Measurements from ENCODE around the gene MARCHF3. TPM values are rescaled to one million over a fixed set of nuclear protein-coding genes. Genes with fewer than 3 reads are reported as not detected.

The MARCHF3 gene
- polyA plus RNA-seq, 1 donor from 2014 or later = 3.9 TPM

GRCh38 chr5:126978258-126978657 is 52.1 kb downstream of the MARCHF3 start:
- Histone ChIP-seq H3K9me2 (ENCODE audit: insufficient read depth, low read length) (no peaks in the 10 kb centered on the region), H3K79me2 (replicated peaks; ENCODE audit: insufficient read depth, low read length) (no peaks in the 10 kb centered on the region), H3K27ac (ENCODE audit: low read length) (no peak overlapping the region), H3K9ac (ENCODE audit: low read length) (no peak overlapping the region), H3F3A (ENCODE audit: insufficient read depth, low read length, poor library complexity, severe bottlenecking) (no peaks in the 10 kb centered on the region), H3K4me3 (ENCODE audit: low read length) (no peak overlapping the region), H3K9me3 (ENCODE audit: low read length) (no peaks in the 10 kb centered on the region), H2AFZ (ENCODE audit: low read depth, low read length) (no peak overlapping the region), H3K27me3 (ENCODE audit: insufficient read depth, low read depth, low read length) (no peaks in the 10 kb centered on the region), H3K36me3 (ENCODE audit: insufficient read depth, low read length) (no peaks in the 10 kb centered on the region), H4K20me1 (ENCODE audit: insufficient read depth) (no peaks in the 10 kb centered on the region), H3K4me2 (ENCODE audit: low read length) (no peak overlapping the region)
- TF ChIP-seq RAD21 (conservative IDR thresholded peaks at IDR 0.05) (no peak), MXI1 (conservative IDR thresholded peaks at IDR 0.05; ENCODE audit: poor library complexity, severe bottlenecking) (no peak), EP300 (conservative IDR thresholded peaks at IDR 0.05; ENCODE audit: poor library complexity, severe bottlenecking) (no peak)

GRCh38 chr5:126976520-126977172 is 53.7 kb downstream of the MARCHF3 start:
- no peaks in the 10 kb centered on the region for H4K20me1 ChIP-seq (ENCODE audit: insufficient read depth)
- no peak overlapping the region for H3K9ac ChIP-seq (ENCODE audit: low read length)
- no peaks in the 10 kb centered on the region for H3K79me2 ChIP-seq (replicated peaks; ENCODE audit: insufficient read depth, low read length)
- no peaks in the 10 kb centered on the region for H3K27me3 ChIP-seq (ENCODE audit: insufficient read depth, low read depth, low read length)
- no peaks in the 10 kb centered on the region for H3F3A ChIP-seq (ENCODE audit: insufficient read depth, low read length, poor library complexity, severe bottlenecking)
- TF ChIP-seq EP300 (conservative IDR thresholded peaks at IDR 0.05; ENCODE audit: poor library complexity, severe bottlenecking) = no peak
- no peak for TF ChIP-seq POLR2AphosphoS5 (IDR thresholded peaks at IDR 0.05)
- TF ChIP-seq EZH2 (IDR thresholded peaks at IDR 0.05; ENCODE audit: borderline replicate concordance, insufficient read depth, low read length, poor library complexity, severe bottlenecking) = no peak
- TF ChIP-seq TAF1 (IDR thresholded peaks at IDR 0.05; ENCODE audit: low read depth) = no peak
- TF ChIP-seq, protein P1, sequence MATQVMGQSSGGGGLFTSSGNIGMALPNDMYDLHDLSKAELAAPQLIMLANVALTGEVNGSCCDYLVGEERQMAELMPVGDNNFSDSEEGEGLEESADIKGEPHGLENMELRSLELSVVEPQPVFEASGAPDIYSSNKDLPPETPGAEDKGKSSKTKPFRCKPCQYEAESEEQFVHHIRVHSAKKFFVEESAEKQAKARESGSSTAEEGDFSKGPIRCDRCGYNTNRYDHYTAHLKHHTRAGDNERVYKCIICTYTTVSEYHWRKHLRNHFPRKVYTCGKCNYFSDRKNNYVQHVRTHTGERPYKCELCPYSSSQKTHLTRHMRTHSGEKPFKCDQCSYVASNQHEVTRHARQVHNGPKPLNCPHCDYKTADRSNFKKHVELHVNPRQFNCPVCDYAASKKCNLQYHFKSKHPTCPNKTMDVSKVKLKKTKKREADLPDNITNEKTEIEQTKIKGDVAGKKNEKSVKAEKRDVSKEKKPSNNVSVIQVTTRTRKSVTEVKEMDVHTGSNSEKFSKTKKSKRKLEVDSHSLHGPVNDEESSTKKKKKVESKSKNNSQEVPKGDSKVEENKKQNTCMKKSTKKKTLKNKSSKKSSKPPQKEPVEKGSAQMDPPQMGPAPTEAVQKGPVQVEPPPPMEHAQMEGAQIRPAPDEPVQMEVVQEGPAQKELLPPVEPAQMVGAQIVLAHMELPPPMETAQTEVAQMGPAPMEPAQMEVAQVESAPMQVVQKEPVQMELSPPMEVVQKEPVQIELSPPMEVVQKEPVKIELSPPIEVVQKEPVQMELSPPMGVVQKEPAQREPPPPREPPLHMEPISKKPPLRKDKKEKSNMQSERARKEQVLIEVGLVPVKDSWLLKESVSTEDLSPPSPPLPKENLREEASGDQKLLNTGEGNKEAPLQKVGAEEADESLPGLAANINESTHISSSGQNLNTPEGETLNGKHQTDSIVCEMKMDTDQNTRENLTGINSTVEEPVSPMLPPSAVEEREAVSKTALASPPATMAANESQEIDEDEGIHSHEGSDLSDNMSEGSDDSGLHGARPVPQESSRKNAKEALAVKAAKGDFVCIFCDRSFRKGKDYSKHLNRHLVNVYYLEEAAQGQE (IDR thresholded peaks at IDR 0.05; ENCODE audit: borderline replicate concordance) = no peak
- TF ChIP-seq MXI1 (conservative IDR thresholded peaks at IDR 0.05; ENCODE audit: poor library complexity, severe bottlenecking) = no peak
- no peak for TF ChIP-seq SMC3 (conservative IDR thresholded peaks at IDR 0.05; ENCODE audit: poor library complexity)
- no peak for TF ChIP-seq RAD21 (conservative IDR thresholded peaks at IDR 0.05)
- TF ChIP-seq, protein P2, sequence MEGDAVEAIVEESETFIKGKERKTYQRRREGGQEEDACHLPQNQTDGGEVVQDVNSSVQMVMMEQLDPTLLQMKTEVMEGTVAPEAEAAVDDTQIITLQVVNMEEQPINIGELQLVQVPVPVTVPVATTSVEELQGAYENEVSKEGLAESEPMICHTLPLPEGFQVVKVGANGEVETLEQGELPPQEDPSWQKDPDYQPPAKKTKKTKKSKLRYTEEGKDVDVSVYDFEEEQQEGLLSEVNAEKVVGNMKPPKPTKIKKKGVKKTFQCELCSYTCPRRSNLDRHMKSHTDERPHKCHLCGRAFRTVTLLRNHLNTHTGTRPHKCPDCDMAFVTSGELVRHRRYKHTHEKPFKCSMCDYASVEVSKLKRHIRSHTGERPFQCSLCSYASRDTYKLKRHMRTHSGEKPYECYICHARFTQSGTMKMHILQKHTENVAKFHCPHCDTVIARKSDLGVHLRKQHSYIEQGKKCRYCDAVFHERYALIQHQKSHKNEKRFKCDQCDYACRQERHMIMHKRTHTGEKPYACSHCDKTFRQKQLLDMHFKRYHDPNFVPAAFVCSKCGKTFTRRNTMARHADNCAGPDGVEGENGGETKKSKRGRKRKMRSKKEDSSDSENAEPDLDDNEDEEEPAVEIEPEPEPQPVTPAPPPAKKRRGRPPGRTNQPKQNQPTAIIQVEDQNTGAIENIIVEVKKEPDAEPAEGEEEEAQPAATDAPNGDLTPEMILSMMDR (IDR thresholded peaks at IDR 0.05; ENCODE audit: poor library complexity, severe bottlenecking) = no peak
- H3K4me3 ChIP-seq (ENCODE audit: low read length) = no peak overlapping the region
- H3K36me3 ChIP-seq (ENCODE audit: insufficient read depth, low read length) = no peaks in the 10 kb centered on the region
- H3K9me3 ChIP-seq (ENCODE audit: low read length) = no peaks in the 10 kb centered on the region
- H3K27ac ChIP-seq (ENCODE audit: low read length) = no peak overlapping the region
- no peaks in the 10 kb centered on the region for H3K9me2 ChIP-seq (ENCODE audit: insufficient read depth, low read length)
- H2AFZ ChIP-seq (ENCODE audit: low read depth, low read length) = no peak overlapping the region
- H3K4me2 ChIP-seq (ENCODE audit: low read length) = no peak overlapping the region

All from neural cell (in vitro differentiated cells).